ENCODE measurements around the gene GBP4.

GBP4 gene

GRCh38 chr1:89172468-89173143 is 26.1 kb downstream of the GBP4 start:
- no peak for DNase-seq (ENCODE audit: low read depth, low spot score)
- H3K27ac ChIP-seq, result no peak overlapping the region

- no peak for DNase-seq (ENCODE audit: low read depth, low spot score)
- no peak overlapping the region for H3K27ac ChIP-seq
These were observed 27.7 kb downstream of the GBP4 start for GRCh38 chr1:89171067-89171438.

GRCh38 chr1:89170170-89171066 is 28.3 kb downstream of the GBP4 start:
- H3K27ac ChIP-seq, result no peak overlapping the region
- no peak for DNase-seq (ENCODE audit: low read depth, low spot score)

- no peak overlapping the region for H3K27ac ChIP-seq
- no peak for DNase-seq (ENCODE audit: low read depth, low spot score)
These were observed 29.6 kb downstream of the GBP4 start for GRCh38 chr1:89169166-89169565.

- H3K27ac ChIP-seq, result no peak overlapping the region
- DNase-seq (ENCODE audit: low read depth, low spot score), result no peak
These were observed 31.0 kb downstream of the GBP4 start for GRCh38 chr1:89167590-89168230.

GRCh38 chr1:89166705-89167104 is 32.0 kb downstream of the GBP4 start:
- no peak overlapping the region for H3K27ac ChIP-seq
- DNase-seq (ENCODE audit: low read depth, low spot score), result peak; percentile 10

GRCh38 chr1:89165811-89166210 is 32.9 kb downstream of the GBP4 start:
- DNase-seq (ENCODE audit: low read depth, low spot score), result no peak
- H3K27ac ChIP-seq, result no peak overlapping the region

- no peak for DNase-seq (ENCODE audit: low read depth, low spot score)
- H3K27ac ChIP-seq, result no peak overlapping the region
These were observed 47.7 kb downstream of the GBP4 start for GRCh38 chr1:89151047-89151446.

- no peak for DNase-seq (ENCODE audit: low read depth, low spot score)
- no peak overlapping the region for H3K27ac ChIP-seq
These were observed 48.8 kb downstream of the GBP4 start for GRCh38 chr1:89149976-89150375.

GRCh38 chr1:89149229-89149628 is 49.5 kb downstream of the GBP4 start:
- DNase-seq (ENCODE audit: low read depth, low spot score), result no peak
- H3K27ac ChIP-seq, result no peak overlapping the region

- no peak for DNase-seq (ENCODE audit: low read depth, low spot score)
- no peak overlapping the region for H3K27ac ChIP-seq
These were observed 50.8 kb downstream of the GBP4 start for GRCh38 chr1:89147678-89148658.

GRCh38 chr1:89146721-89147120 is 52.0 kb downstream of the GBP4 start:
- DNase-seq (ENCODE audit: low read depth, low spot score), result no peak

GRCh38 chr1:89143484-89143883 is 55.3 kb downstream of the GBP4 start:
- no peak for DNase-seq (ENCODE audit: low read depth, low spot score)
- H3K27ac ChIP-seq, result no peak overlapping the region

More at GRCh38 chr1:89146721-89147120, 52.0 kb downstream of the GBP4 start:
- no peak overlapping the region for H3K27ac ChIP-seq

- H3K27ac ChIP-seq, result no peak overlapping the region
- DNase-seq (ENCODE audit: low read depth, low spot score), result no peak
These were observed 56.6 kb downstream of the GBP4 start for GRCh38 chr1:89142160-89142559.

GRCh38 chr1:89133747-89134146 is 65.0 kb downstream of the GBP4 start:
- no peak overlapping the region for H3K27ac ChIP-seq

More at GRCh38 chr1:89133747-89134146, 65.0 kb downstream of the GBP4 start:
- DNase-seq (ENCODE audit: low read depth, low spot score), result no peak

Measured in epithelial cell of prostate (primary cell).